ENCODE measurements around the gene CYP4A11.
A peak's percentile ranks its signal among the peaks of the same experiment; 100 is the strongest.
"Not testable (repeated sequence)": the region's sequence is repeated elsewhere in the genome, so short reads cannot be mapped to it uniquely, and the experiment has no call there.

Gene CYP4A11, protein sequence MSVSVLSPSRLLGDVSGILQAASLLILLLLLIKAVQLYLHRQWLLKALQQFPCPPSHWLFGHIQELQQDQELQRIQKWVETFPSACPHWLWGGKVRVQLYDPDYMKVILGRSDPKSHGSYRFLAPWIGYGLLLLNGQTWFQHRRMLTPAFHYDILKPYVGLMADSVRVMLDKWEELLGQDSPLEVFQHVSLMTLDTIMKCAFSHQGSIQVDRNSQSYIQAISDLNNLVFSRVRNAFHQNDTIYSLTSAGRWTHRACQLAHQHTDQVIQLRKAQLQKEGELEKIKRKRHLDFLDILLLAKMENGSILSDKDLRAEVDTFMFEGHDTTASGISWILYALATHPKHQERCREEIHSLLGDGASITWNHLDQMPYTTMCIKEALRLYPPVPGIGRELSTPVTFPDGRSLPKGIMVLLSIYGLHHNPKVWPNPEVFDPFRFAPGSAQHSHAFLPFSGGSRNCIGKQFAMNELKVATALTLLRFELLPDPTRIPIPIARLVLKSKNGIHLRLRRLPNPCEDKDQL

GRCh38 chr1:46941135-46941694, at the start of gene CYP4A11:
Gene CYP4A11 (minus strand): TSS chr1:46941476. CDS start chr1:46941433, 43 bp downstream.
- no peak for DNase-seq (ENCODE audit: low read depth)

DNA sequence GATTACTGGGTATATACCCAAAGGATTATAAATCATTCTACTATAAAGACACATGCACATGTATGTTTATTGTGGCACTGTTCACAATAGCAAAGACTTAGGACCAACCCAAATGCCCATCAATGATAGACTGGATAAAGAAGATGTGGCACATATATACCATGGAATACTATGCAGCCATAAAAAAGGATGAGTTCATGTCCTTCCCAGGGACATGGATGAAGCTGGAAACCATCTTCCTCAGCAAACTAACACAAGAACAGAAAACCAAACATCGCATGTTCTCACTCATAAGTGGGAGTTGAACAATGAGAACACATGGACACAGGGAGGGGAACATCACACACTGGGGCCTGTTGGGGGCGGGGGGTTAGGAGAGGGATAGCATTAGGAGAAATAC, 49.3 kb upstream of the CYP4A11 start:
- not testable (repeated sequence) for DNase-seq (ENCODE audit: low read depth)

GRCh38 chr1:46983830-46984586, 42.7 kb upstream of the CYP4A11 start:
- no peak for DNase-seq (ENCODE audit: low read depth)

- no peak for DNase-seq (ENCODE audit: low read depth)
Measured at GRCh38 chr1:46983166-46983829, 42.0 kb upstream of the CYP4A11 start.

DNA sequence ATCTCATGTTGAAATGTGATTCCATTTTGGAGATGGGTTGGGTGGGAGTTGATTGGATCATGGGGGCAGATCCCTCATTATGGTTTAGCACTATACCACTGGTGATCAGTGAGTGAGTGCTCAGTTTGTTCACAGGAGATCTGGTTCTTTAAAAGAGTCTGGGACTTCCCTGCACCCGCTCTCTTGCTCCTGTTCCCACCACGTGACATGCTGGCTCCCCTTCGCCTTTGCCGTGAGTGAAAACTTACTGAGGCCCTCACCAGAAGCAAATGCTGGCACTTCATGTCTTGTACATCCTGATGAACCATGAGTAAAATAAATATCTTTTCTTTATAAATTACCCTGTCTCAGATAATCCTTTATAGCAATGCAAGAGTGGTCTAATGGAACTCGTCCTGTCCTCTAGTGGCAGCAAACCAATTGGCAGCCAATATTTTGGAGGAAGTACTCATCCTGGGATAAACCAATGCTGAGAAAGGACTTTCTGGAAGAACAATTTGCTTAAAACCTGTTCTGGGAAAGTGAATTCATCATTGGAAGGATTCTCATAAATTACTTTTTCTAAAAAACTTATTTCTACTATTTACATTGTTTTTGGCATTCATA, 27.8 kb upstream of the CYP4A11 start:
- no peak for DNase-seq (ENCODE audit: low read depth)

- not testable (repeated sequence) for DNase-seq (ENCODE audit: low read depth)
Measured at GRCh38 chr1:46962272-46962671, 21.0 kb upstream of the CYP4A11 start.

DNA sequence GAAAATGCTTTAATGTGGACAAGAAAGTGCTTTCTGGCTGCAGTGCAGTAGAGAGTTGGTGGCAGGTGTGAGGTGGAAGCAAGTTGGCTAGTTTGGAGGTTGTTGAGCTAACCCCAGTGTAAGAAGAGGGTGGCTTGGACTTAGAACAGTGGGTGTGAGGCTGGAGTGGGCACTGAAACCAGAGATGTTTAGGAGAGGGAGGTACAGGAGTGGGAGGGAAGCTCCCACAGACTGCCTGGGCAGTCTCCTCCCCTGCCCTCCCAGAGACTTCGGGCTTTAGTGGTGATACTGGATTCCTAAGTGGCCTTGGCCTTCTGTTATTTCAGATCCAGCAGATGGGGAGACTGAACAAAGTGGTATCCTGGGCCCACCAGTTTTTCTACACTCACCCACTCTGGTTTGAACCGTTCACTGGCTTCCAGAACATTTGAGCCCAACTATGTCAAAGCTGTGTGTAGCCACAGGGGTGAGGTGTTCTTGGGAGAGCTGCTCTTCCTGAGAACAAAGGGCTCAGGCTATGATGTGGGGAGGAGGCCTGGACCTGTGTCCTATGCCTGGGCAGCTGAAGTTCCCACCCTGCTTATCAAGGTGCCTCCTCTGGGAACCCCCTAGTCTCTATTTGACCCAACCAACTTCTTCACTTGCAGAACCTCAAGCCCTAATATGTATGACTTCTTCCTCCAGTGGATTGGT, 19.9 kb upstream of the CYP4A11 start:
- no peak for DNase-seq (ENCODE audit: low read depth)

GRCh38 chr1:46960250-46960649, 19.0 kb upstream of the CYP4A11 start:
- DNase-seq (ENCODE audit: low read depth): no peak

- not testable (repeated sequence) for DNase-seq (ENCODE audit: low read depth)
Measured at GRCh38 chr1:46955116-46955515, 13.8 kb upstream of the CYP4A11 start.

GRCh38 chr1:46953847-46954246, 12.6 kb upstream of the CYP4A11 start:
- DNase-seq (ENCODE audit: low read depth): not testable (repeated sequence)

DNA sequence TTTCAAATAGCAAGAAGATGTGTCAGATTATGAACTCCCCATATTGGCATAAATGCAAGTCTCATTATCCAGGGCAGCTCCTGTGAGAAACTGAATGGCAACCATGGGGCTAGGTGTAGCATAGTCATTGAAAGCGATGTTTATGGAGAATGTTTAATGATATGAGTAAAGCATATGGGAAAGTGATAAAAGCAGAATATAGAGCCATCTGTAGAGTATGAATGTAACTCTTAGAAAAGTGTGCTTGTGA, 8.1 kb upstream of the CYP4A11 start:
- DNase-seq (ENCODE audit: low read depth): not testable (repeated sequence)

DNA sequence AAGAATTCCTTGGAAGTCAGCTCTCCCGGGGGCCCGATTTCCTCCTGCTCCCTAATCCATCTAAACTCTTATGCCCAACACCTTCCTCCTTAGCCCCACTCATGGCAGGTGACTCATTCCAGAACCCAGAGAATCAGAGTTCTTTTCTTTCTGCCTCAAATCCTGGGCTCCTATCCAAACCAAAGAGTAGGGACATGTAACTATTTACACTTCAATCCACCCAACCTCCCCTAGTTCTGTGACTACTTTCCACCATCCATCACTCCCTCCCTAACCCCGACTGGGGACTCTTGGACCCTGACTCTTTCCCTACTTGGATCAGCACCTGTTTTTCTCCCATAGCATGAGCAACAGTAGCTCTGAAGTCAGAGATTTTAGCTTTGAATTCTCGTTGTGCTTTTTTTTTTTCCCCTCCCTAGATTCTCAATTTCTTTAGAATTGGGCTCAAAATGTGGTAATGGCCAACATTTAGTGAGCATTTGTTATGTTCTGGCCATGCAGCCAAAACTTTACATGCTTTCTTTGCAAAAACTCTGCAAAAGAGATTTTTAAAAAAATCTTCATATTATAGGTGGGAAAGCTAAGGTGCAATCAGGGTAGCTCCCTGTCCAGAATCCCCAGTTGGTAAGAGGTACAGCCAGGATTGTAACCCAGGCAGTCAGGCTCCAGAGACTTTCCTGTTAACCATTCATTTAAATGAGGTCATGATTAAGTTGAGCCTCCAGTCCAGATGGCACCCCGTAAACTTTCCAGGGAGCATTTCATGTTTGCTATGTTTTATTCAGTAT, 7.5 kb upstream of the CYP4A11 start:
- peak; percentile 1 for DNase-seq (ENCODE audit: low read depth)

- not testable (repeated sequence) for DNase-seq (ENCODE audit: low read depth)
Measured at GRCh38 chr1:46947706-46948105, 6.4 kb upstream of the CYP4A11 start.

DNA sequence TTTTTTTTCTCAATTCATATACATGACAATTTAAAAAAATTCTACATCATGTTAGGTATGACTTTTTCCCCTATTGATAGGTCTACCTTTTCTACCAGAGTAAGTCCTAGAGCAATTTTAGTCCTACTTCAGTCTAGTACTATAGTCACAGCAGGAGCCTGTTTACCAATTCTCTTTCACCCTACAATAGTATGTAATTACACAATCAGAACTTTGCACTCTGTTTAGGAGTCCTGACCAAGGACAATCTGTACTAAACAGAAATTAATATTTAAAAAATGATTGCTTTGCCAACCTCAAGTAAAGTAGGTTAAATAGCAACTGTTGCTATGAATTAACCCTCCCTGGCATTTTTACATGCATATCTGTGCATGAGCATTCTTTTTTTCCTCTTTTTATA, 810 bp upstream of the CYP4A11 start:
- no peak for DNase-seq (ENCODE audit: low read depth)

- no peak for DNase-seq (ENCODE audit: low read depth)
Measured at GRCh38 chr1:46940307-46940706, 969 bp downstream of the CYP4A11 start.

- no peak for DNase-seq (ENCODE audit: low read depth)
Measured at GRCh38 chr1:46937270-46937669, 4.0 kb downstream of the CYP4A11 start.

GRCh38 chr1:46936788-46937187, 4.5 kb downstream of the CYP4A11 start:
- DNase-seq (ENCODE audit: low read depth): no peak

GRCh38 chr1:46934852-46935251, 6.4 kb downstream of the CYP4A11 start:
- peak; percentile 1 for DNase-seq (ENCODE audit: low read depth)

- not testable (repeated sequence) for DNase-seq (ENCODE audit: low read depth)
Measured at GRCh38 chr1:46932020-46932419, 9.3 kb downstream of the CYP4A11 start.

GRCh38 chr1:46931151-46931550, 10.1 kb downstream of the CYP4A11 start:
- DNase-seq (ENCODE audit: low read depth): no peak

All from iris pigment epithelial cell (primary cell).